ENCODE measurements around the gene B2M. TPM values are rescaled to one million over a fixed set of nuclear protein-coding genes. Genes with fewer than 3 reads are reported as not detected.
"Not testable (repeated sequence)": the region's sequence is repeated elsewhere in the genome, so short reads cannot be mapped to it uniquely, and the experiment has no call there.

The B2M gene
- total RNA-seq, 4 donors from 2014 or later, result 2,538 to 3,855 (median 2,897) TPM

DNA sequence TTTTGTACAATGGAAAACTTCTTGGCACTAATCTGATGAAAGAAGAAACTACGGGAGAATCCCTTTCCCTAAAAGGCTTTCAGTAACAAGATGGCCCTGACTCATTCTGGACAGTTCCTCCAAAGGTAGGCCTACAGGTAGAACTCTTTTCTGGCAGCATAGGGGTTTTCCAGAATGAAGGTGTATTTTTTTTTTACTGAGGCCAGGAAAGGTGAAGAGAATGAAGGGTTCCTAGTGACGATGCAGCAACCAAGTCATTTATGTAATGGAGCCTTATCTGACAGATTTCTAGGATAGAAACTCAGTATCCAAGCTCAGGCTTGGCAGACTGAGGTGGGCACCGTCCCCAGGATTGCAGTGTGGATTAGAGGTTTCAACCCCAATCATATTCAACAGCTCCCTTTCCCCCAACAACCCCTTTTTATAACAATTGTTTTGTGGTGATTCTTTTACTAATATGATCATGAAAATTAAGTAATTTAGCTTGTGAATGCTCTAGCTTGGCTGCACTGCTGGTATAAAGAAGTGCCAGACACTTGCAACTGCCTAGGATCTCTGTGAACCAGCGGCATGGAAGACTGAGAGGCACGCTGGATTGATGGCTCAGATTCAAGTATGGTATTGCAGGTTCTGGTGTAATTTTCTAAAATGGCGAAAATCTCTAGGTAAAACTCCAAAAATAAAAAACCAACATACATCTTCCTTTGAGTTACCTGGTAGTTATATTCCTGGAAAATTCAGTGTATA lies 16.3 kb downstream of the B2M start:
- TF ChIP-seq POLR2A (IDR thresholded peaks at IDR 0.05), result no peak
- TF ChIP-seq, protein P1, sequence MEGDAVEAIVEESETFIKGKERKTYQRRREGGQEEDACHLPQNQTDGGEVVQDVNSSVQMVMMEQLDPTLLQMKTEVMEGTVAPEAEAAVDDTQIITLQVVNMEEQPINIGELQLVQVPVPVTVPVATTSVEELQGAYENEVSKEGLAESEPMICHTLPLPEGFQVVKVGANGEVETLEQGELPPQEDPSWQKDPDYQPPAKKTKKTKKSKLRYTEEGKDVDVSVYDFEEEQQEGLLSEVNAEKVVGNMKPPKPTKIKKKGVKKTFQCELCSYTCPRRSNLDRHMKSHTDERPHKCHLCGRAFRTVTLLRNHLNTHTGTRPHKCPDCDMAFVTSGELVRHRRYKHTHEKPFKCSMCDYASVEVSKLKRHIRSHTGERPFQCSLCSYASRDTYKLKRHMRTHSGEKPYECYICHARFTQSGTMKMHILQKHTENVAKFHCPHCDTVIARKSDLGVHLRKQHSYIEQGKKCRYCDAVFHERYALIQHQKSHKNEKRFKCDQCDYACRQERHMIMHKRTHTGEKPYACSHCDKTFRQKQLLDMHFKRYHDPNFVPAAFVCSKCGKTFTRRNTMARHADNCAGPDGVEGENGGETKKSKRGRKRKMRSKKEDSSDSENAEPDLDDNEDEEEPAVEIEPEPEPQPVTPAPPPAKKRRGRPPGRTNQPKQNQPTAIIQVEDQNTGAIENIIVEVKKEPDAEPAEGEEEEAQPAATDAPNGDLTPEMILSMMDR (IDR thresholded peaks at IDR 0.05), result no peak
- 88 to 94% methylated on average over 6 of the region's 6 CpGs for WGBS, 2 donors
- Histone ChIP-seq H3K36me3 (no peaks in the 10 kb centered on the region), H3K9me3 (no peaks in the 10 kb centered on the region), H3K4me3 (replicated peaks in 1 of 3) (no peak overlapping the region), H3K27ac (peak overlapping the region; percentile 92 to 99 (median 93)), H3K27me3 (no peaks in the 10 kb centered on the region), H3K4me1 (peaks cover 6 to 19% of the 10 kb centered on the region in 2 donors)
- intact Hi-C loops (cut with DNase I), result no loop called here
- DNase-seq, result no peak

DNA sequence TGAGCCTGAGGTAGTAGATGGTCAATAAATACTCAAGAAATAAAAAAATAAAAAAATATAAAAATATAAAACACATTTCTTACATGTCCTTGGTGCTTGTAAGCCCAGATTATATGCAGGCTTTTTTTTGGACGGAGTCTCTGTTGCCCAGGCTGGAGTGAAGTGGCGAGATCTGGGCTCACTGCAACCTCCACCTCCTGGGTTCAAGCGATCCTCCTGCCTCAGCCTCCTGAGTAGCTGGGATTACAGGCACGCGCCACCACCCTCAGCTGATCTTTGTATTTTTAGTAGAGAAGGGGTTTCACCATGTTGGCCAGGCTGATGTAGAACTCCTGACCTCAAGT lies 16.9 kb downstream of the B2M start:
- H3K9me3 ChIP-seq; H3K27me3 ChIP-seq; DNase-seq; intact Hi-C loops (cut with DNase I); H3K36me3 ChIP-seq: not testable (repeated sequence)
- WGBS, 2 donors, result 54 to 56% methylated on average over 5 of the region's 5 CpGs
- H3K4me1 ChIP-seq, result peaks cover 6 to 19% of the 10 kb centered on the region in 2 donors
- peak overlapping the region in 2 of 3 donors; percentile 15 to 18 for H3K4me3 ChIP-seq (replicated peaks in 1 of 3)
- peak overlapping the region; percentile 92 to 99 (median 93) for H3K27ac ChIP-seq

DNA sequence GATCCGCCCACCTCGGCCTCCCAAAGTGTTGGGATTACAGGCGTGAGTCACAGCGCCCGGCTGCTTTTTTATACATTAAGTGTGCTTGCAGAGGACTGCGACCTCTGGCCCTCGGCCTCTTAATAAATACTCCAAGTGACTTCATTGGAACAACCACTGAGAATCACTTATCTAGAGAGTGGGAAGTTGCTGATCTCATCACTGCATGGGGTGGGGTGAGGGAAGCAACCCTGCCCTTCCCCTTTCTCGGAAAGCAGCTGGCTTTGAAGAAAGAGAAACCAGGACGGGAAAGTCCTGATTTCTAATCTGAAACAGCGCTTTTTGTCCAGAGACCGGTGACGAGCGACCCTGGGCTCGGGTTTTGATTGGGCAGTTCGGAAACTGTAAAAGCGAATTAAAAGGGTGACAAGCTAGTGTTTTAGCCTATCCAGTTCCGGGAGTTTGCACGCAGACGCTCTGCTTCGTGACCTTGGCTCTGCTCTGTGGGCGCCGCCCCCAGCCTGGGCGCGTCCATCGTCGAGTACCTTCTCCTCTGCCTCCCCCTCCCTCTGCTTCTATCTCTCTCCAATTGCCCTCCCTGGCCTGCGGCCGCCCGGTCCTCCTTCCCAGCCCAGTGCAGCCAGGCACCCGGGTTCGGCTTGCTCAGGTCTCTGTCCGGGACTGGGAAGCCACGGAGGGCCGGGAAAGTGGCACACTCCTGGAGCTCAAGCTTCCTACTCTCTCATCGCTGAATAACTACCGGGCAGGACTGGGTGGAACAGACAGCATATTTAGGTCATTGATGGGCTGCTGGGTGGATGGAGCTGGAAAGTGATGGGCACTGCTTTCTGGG lies 17.5 kb downstream of the B2M start:
- intact Hi-C loops (cut with DNase I), result no loop called here
- 0% methylated on average over 31 to 35 of the region's 36 CpGs for WGBS, 2 donors
- TF ChIP-seq POLR2A (IDR thresholded peaks at IDR 0.05), result peak; percentile 76 to 95
- TF ChIP-seq, protein P1 (IDR thresholded peaks at IDR 0.05), result no peak

GRCh38 chr15:44729408-44730127 lies 18.3 kb downstream of the B2M start:
- Histone ChIP-seq H3K27ac (peak overlapping the region; percentile 92 to 99 (median 93)), H3K4me3 (replicated peaks in 1 of 3) (peak overlapping the region; percentile 11 to 95 (median 52)), H3K36me3 (no peaks in the 10 kb centered on the region), H3K9me3 (no peaks in the 10 kb centered on the region), H3K27me3 (no peaks in the 10 kb centered on the region), H3K4me1 (peaks cover 6 to 19% of the 10 kb centered on the region in 2 donors)
- TF ChIP-seq, protein P1 (IDR thresholded peaks at IDR 0.05), result no peak
- TF ChIP-seq POLR2A (IDR thresholded peaks at IDR 0.05), result no peak
- intact Hi-C loops (cut with DNase I), result loop anchor here (10.0 kb wide), 1 partner anchor 155 kb away; no protein-coding TSS in a partner anchor
- no peak for DNase-seq
- WGBS, 2 donors, result 11 to 13% methylated on average over 18 to 21 of the region's 21 CpGs

More for the DNA sequence above, 17.5 kb downstream of the B2M start:
- Histone ChIP-seq H3K27ac (peak overlapping the region; percentile 92 to 99 (median 93)), H3K27me3 (no peaks in the 10 kb centered on the region), H3K36me3 (no peaks in the 10 kb centered on the region), H3K4me3 (replicated peaks in 1 of 3) (peak overlapping the region; percentile 11 to 95 (median 52)), H3K9me3 (no peaks in the 10 kb centered on the region), H3K4me1 (peaks cover 6 to 19% of the 10 kb centered on the region in 2 donors)
- peak; percentile 97 for DNase-seq

DNA sequence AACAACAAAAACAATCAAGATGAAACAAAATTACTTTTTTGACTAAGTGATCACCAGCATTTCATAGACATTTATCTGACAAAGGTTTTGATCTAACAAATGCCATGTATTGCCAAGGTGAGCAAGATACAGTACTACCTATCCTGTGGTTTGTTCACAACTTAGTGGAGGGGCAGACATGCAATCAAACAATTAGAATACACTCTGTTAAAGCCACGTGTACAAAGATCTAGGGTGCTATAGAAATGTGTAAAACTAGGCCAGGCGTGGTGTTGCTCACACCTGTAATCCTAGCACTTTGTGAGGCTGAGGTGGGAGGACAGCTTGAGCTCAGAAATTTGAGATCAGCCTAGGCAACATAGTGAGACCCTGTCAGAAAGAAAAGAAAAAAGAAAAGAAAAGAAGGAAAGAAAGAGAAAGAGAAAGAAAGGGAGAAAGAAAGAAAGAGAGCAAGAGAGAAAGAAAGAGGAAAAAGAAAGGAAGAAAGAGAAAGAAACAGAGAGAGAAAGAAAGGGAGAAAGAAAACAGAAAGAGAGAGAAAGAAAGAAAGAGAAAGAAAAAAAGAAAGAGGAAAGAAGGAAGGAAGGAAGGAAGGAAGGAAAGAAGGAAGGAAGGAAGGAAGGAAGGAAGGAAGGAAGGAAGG lies 23.6 kb downstream of the B2M start:
- 76 to 84% methylated on average over 2 of the region's 2 CpGs for WGBS, 2 donors
- intact Hi-C loops (cut with DNase I), result loop anchor here (5.0 to 10.0 kb wide), 2 partner anchors 68 to 160 kb away; no protein-coding TSS in a partner anchor
- no peaks in the 10 kb centered on the region for H3K27me3 ChIP-seq
- H3K27ac ChIP-seq, result peak overlapping the region in 1 of 3 donors; percentile 45
- no peaks in the 10 kb centered on the region for H3K9me3 ChIP-seq
- TF ChIP-seq POLR2A (IDR thresholded peaks at IDR 0.05), result no peak
- TF ChIP-seq, protein P1 (IDR thresholded peaks at IDR 0.05), result no peak
- no peaks in the 10 kb centered on the region for H3K36me3 ChIP-seq
- no peak for DNase-seq
- H3K4me1 ChIP-seq, result peaks cover 0 to 6% of the 10 kb centered on the region in 2 donors
- H3K4me3 ChIP-seq (replicated peaks in 1 of 3), result no peak overlapping the region

Data from thyroid gland (tissue), 4 donors.